Right lobe of liver (tissue), 6 donors: ENCODE measurements around the gene KCNQ2. TPM values are rescaled to one million over a fixed set of nuclear protein-coding genes. Genes with fewer than 3 reads are reported as not detected.

ENCODE experiments used
- ATAC-seq, 4 donors: fragments of 200-7000 bp; cut with Tn5 transposase; one replicate each; pipeline ENCODE4 v1.9.1; 2020; ENCODE audit warnings: mild to moderate bottlenecking in 4 of 4, moderate library complexity in 4 of 4
- DNase-seq, 3 donors: peaks; one replicate each; pipeline ENCODE4 v3.0.0-alpha.2; 2020
- H3K27ac ChIP-seq, 3 donors: fragments of 200-600 bp; one replicate each; pipeline ENCODE4 v1.8.0; 2022
- H3K27me3 ChIP-seq, 2 donors: fragments of 200-600 bp; one replicate each; pipeline ENCODE4 v1.8.0; 2022
- H3K36me3 ChIP-seq, 4 donors: fragments of 200-600 bp; sonication (generic) in 1 of 4; one replicate each; pipeline versions ENCODE4 v1.5.1 to v1.8.0; 2017 to 2022; ENCODE audit warnings: control low read depth in 1 of 4
- H3K4me1 ChIP-seq, 4 donors: fragments of 200-600 bp; sonication (generic) in 1 of 4; one replicate each; pipeline versions ENCODE4 v1.5.1 to v1.8.0; 2017 to 2022; ENCODE audit warnings: control low read depth in 1 of 4
- H3K4me3 ChIP-seq, 3 donors: fragments of 200-600 bp; one replicate each; pipeline ENCODE4 v1.8.0; 2022
- H3K9me3 ChIP-seq, 4 donors: fragments of 200-600 bp; sonication (generic) in 1 of 4; one replicate each; pipeline versions ENCODE4 v1.5.1 to v1.8.0; 2017 to 2022; ENCODE audit warnings: control low read depth in 1 of 4
- CTCF ChIP-seq, 4 donors: fragments of 200-600 bp in 3 of 4; fragments of 450-650 bp in 1 of 4; IDR thresholded peaks; one replicate each; pipeline versions ENCODE4 v1.5.1 to v1.8.0; 2016 to 2022; ENCODE audit warnings: antibody characterized with exemption in 4 of 4, mild to moderate bottlenecking in 2 of 4
- POLR2A ChIP-seq: fragments of 450-650 bp; IDR thresholded peaks from one replicate; pipeline ENCODE4 v1.6.1; 2017; ENCODE audit warnings: antibody characterized with exemption, mild to moderate bottlenecking
- WGBS: methylation state at CpG from one replicate; pipeline ENCODE4 v1.1.6; 2018; ENCODE audit warnings: low coverage, low lambda C conversion rate; ENCODE audit not compliant: insufficient coverage; ENCODE audit errors: missing lambda C conversion rate; 5-methylcytosine and 5-hydroxymethylcytosine counted together
- intact Hi-C, 2 donors: fragments of 100-400 bp; cut with DNase I; formaldehyde crosslinking; loops; one replicate each; pipeline versions ENCODE4 v1.11.2 to v1.14.1; 2022
- total RNA-seq, 6 experiments: library from RNA; depleted of rRNA in 2 of 6; stranded (reverse); fragments of >200 nt in 2 of 6; fragmentation: NEBNext Ultra II Directional in 3 of 6; extraction: Animal tissue kit (Norgen Biotek cat#: 25700) in 3 of 6; gene quantifications; one replicate each; pipeline versions ENCODE4 v1.1.0 to v1.2.4, GENCODE V29; 2016 to 2023
- donor health status: DM: no; HTN: yes; CAD: no.
- donor health status: DM: no; HTN: no; CAD: no.
- donor health status: DM: no; HTN: no; CAD: no.
- donor health status: DM: no; HTN: yes; CAD: no.
- donor health status: DM: no; HTN: yes; CAD: no.

The KCNQ2 gene
- total RNA-seq, 6 experiments from 2014 or later: not detected

GRCh38 chr20:63513207-63513606 is 40.8 kb upstream of the KCNQ2 start:
- no peak for TF ChIP-seq CTCF (IDR thresholded peaks at IDR 0.05)
- no peak for TF ChIP-seq POLR2A
- Histone ChIP-seq H3K36me3 (no peaks in the 10 kb centered on the region), H3K27me3 (no peaks in the 10 kb centered on the region), H3K4me1 (no peaks in the 10 kb centered on the region), H3K27ac (no peak overlapping the region), H3K9me3 (no peaks in the 10 kb centered on the region), H3K4me3 (no peak overlapping the region)
- 63% methylated on average over 3 of the region's 3 CpGs for WGBS
- DNase-seq: no peak
- ATAC-seq: no peak
- intact Hi-C loops: no loop called here

DNA sequence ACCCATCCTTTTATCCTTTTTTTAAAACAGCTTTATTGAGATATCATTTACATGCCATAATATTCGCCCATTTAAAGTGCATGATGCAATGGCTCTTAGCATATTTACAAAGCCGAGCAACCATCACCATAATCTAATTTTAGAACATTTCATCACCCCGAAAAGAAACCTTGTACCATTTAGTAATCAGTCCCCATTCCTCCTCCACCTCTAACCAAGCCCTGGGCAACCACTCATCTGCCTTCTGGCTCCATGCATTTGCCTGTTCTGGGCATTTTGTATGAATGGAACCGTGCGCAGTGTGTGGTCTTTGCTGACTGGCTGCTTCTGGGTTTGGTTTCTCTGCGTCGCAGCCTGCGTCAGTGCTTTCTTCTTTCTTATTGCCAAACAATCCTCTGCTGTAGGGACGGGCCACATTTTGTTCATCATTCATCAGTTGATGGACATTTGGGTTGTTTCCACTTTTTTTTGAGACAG is 36.7 kb upstream of the KCNQ2 start:
- H3K36me3 ChIP-seq: no peaks in the 10 kb centered on the region
- no peak overlapping the region for H3K4me3 ChIP-seq
- no peaks in the 10 kb centered on the region for H3K4me1 ChIP-seq
- DNase-seq (peak in 1 of 3 donors; percentile 16), ATAC-seq (peak in 1 of 4 donors; percentile 46)
- WGBS: 59% methylated on average over 9 of the region's 9 CpGs
- no peaks in the 10 kb centered on the region for H3K9me3 ChIP-seq
- intact Hi-C loops: no loop called here
- no peak overlapping the region for H3K27ac ChIP-seq
- no peaks in the 10 kb centered on the region for H3K27me3 ChIP-seq
- TF ChIP-seq CTCF (IDR thresholded peaks at IDR 0.05): no peak
- TF ChIP-seq POLR2A: no peak

DNA sequence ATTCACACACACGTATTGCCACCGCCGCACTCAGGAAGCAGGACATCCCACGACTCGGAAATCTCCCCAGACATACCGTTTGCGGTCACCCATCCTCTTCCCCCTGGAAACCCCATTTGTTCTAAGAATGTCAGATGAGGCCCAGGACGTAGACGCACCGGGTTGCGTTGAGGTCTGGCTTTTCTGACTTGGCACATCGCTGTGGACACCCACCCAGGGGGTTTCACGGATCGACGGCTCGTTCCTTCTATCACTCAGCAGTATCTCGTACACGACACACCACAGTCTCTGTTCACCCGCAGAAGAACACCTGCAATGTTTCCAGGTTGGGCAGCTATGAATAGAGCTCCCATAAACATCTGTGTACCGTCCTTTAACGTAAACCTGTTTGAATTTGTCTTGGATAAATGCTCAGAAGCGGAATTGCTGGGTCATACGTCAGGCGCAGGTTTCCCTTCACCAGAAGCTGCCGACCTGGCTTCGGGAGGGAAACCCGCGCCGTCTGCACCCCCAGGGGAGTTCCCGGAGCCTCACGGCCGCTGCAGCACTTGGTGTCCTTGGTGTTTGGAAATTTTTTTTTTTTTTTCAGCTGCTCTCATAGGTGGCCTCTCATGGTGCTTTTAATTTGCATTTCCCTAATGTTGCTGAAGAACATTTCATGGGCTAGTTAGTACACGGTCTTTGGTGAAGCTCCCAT is 35.8 kb upstream of the KCNQ2 start:
- no peaks in the 10 kb centered on the region for H3K4me1 ChIP-seq
- TF ChIP-seq POLR2A (no peak), CTCF (IDR thresholded peaks at IDR 0.05) (no peak)
- intact Hi-C loops: no loop called here
- ATAC-seq (no peak), DNase-seq (peak in 1 of 3 donors; percentile 33)
- H3K9me3 ChIP-seq: no peaks in the 10 kb centered on the region
- H3K36me3 ChIP-seq: no peaks in the 10 kb centered on the region
- 81% methylated on average over 13 of the region's 33 CpGs for WGBS
- no peak overlapping the region for H3K4me3 ChIP-seq
- H3K27me3 ChIP-seq: no peaks in the 10 kb centered on the region
- H3K27ac ChIP-seq: no peak overlapping the region

GRCh38 chr20:63507083-63507743 is 34.8 kb upstream of the KCNQ2 start:
- H3K27ac ChIP-seq: no peak overlapping the region
- TF ChIP-seq CTCF (IDR thresholded peaks at IDR 0.05) (no peak), POLR2A (no peak)
- 76% methylated on average over 4 of the region's 30 CpGs for WGBS
- ATAC-seq (no peak), DNase-seq (peak in 1 of 3 donors; percentile 31)
- intact Hi-C loops: no loop called here
- no peaks in the 10 kb centered on the region for H3K9me3 ChIP-seq
- H3K4me3 ChIP-seq: no peak overlapping the region
- no peaks in the 10 kb centered on the region for H3K4me1 ChIP-seq
- H3K36me3 ChIP-seq: no peaks in the 10 kb centered on the region
- no peaks in the 10 kb centered on the region for H3K27me3 ChIP-seq
